ENCODE data around the gene MUC3A. TPM values are rescaled to one million over a fixed set of nuclear protein-coding genes. Genes with fewer than 3 reads are reported as not detected.

Gene MUC3A
- total RNA-seq, 4 donors from 2014 or later: 0.22 TPM; not detected in 3

GRCh38 chr7:101012931-101013330 lies 63.6 kb downstream of the MUC3A start:
- Histone ChIP-seq H3K27ac (no peak overlapping the region), H3K27me3 (no peaks in the 10 kb centered on the region), H3K4me3 (no peak overlapping the region), H3K4me1 (peaks cover 0 to 12% (median 3%) of the 10 kb centered on the region in 4 donors), H3K36me3 (peaks cover 0 to 9% (median 0%) of the 10 kb centered on the region in 3 donors), H3K9me3 (no peaks in the 10 kb centered on the region)
- WGBS, 2 donors: 95 to 97% methylated on average over 5 to 6 of the region's 6 CpGs
- no peak for TF ChIP-seq EP300 (IDR thresholded peaks at IDR 0.05)
- no peak for TF ChIP-seq POLR2A (IDR thresholded peaks at IDR 0.05)
- no peak for TF ChIP-seq CTCF (IDR thresholded peaks at IDR 0.05)
- no peak for DNase-seq (ENCODE audit: low spot score in 2 of 2)

- Histone ChIP-seq H3K4me3 (no peak overlapping the region), H3K27me3 (no peaks in the 10 kb centered on the region), H3K9me3 (no peaks in the 10 kb centered on the region), H3K36me3 (peaks cover 0 to 9% (median 0%) of the 10 kb centered on the region in 3 donors), H3K4me1 (peaks cover 0 to 12% (median 3%) of the 10 kb centered on the region in 4 donors), H3K27ac (no peak overlapping the region)
- no peak for TF ChIP-seq EP300 (IDR thresholded peaks at IDR 0.05)
- no peak for TF ChIP-seq CTCF (IDR thresholded peaks at IDR 0.05)
- no peak for TF ChIP-seq POLR2A (IDR thresholded peaks at IDR 0.05)
- DNase-seq (ENCODE audit: low spot score in 2 of 2): no peak
- WGBS, 2 donors: 80 to 82% methylated on average over 8 of the region's 8 CpGs
These were observed 66.3 kb downstream of the MUC3A start for GRCh38 chr7:101015626-101016025.

GRCh38 chr7:101017064-101017777 lies 67.9 kb downstream of the MUC3A start:
- Histone ChIP-seq H3K9me3 (no peaks in the 10 kb centered on the region), H3K4me3 (peak overlapping the region; percentile 13 to 48 (median 29)), H3K27ac (peak overlapping the region in 3 of 4 donors; percentile 28 to 47 (median 44)), H3K36me3 (peaks cover 0 to 9% (median 0%) of the 10 kb centered on the region in 3 donors), H3K27me3 (no peaks in the 10 kb centered on the region), H3K4me1 (peaks cover 0 to 12% (median 3%) of the 10 kb centered on the region in 4 donors)
- DNase-seq (ENCODE audit: low spot score in 2 of 2): peak in 1 of 2 donors; percentile 21
- no peak for TF ChIP-seq CTCF (IDR thresholded peaks at IDR 0.05)
- no peak for TF ChIP-seq EP300 (IDR thresholded peaks at IDR 0.05)
- TF ChIP-seq POLR2A (IDR thresholded peaks at IDR 0.05): no peak
- 0 to 1% methylated on average over 15 to 22 of the region's 29 CpGs for WGBS, 2 donors

Small RNA genes lying within 50 kb of the gene (small RNA-seq; reads per million reads assigned to genes)
- not detected for gene RN7SL549P
- not detected for gene RPS29P15

Other genes with a start within 250 kb of the MUC3A start
- 10 to 100 TPM; 23.1 to 50.7 (median 35.6) TPM for gene POP7, start 243.4 kb upstream of the MUC3A start, total RNA-seq
- under 1 TPM in 2 of 4 donors, not detected in 2; 0.30 to 0.59 TPM for gene EPO, start 229.1 kb upstream of the MUC3A start, total RNA-seq
- not detected for gene ZAN, start 215.9 kb upstream of the MUC3A start, total RNA-seq
- 10 to 100 TPM; 15.5 to 37.5 (median 25.9) TPM for gene EPHB4, start 122.0 kb upstream of the MUC3A start, total RNA-seq
- gene SLC12A9, start 96.8 kb upstream of the MUC3A start, total RNA-seq: 10 to 100 TPM; 11.8 to 36.8 (median 32.1) TPM
- 100 to 1,000 TPM in 1 of 4 donors, 10 to 100 TPM in 3; 63.9 to 119 (median 80.8) TPM for gene TRIP6, start 82.1 kb upstream of the MUC3A start, total RNA-seq
- 100 to 1,000 TPM in 1 of 4 donors, 10 to 100 TPM in 3; 72.6 to 124 (median 88.6) TPM for gene SRRT, start 74.4 kb upstream of the MUC3A start, total RNA-seq
- gene UFSP1, start 59.8 kb upstream of the MUC3A start, total RNA-seq: 10 to 100 TPM in 1 of 4 donors, 1 to 10 TPM in 3; 2.8 to 13.3 (median 5.0) TPM
- gene ACHE, start 53.6 kb upstream of the MUC3A start, total RNA-seq: 1 to 10 TPM in 1 of 4 donors, not detected in 3; 3.0 TPM
- gene MUC12, start 20.0 kb downstream of the MUC3A start, total RNA-seq: not detected
- gene MUC17, start 70.5 kb downstream of the MUC3A start, total RNA-seq: not detected
- 10 to 100 TPM; 18.6 to 32.4 (median 29.5) TPM for gene TRIM56, start 135.9 kb downstream of the MUC3A start, total RNA-seq
- gene SERPINE1, start 177.6 kb downstream of the MUC3A start, total RNA-seq: 10 to 100 TPM in 2 of 4 donors, 1 to 10 TPM in 2; 3.3 to 13.9 (median 8.1) TPM
- gene AP1S1, start 204.9 kb downstream of the MUC3A start, total RNA-seq: 10 to 100 TPM; 14.5 to 35.4 (median 22.7) TPM
- 1 to 10 TPM in 1 of 4 donors, not detected in 3; 1.0 TPM for gene VGF, start 216.0 kb downstream of the MUC3A start, total RNA-seq
- gene NAT16, start 230.8 kb downstream of the MUC3A start, total RNA-seq: not detected